ENCODE results near the gene CEP295NL. TPM values are rescaled to one million over a fixed set of nuclear protein-coding genes. Genes with fewer than 3 reads are reported as not detected.
A peak's percentile ranks its signal among the peaks of the same experiment; 100 is the strongest.

Gene CEP295NL
- total RNA-seq, 1 experiment from 2014 or later = 2.0 TPM

GRCh38 chr17:78920528-78920927 lies 17.5 kb upstream of the CEP295NL start:
- intact Hi-C loops (cut with micrococcal nuclease; ENCODE audit: unreplicated experiment) = loop anchor here (5.0 kb wide), 2 partner anchors 42 to 53 kb away; no protein-coding TSS in a partner anchor
- peak in 1 of 2 experiments; percentile 40 for DNase-seq
- POLR2A ChIA-PET = no interaction called here

GRCh38 chr17:78919861-78920450 lies 17.0 kb upstream of the CEP295NL start:
- H3K27me3 Mint-ChIP-seq (ENCODE audit: insufficient read depth, unreplicated experiment) = no peaks in the 10 kb centered on the region
- no TSS peak for BruUV-seq (replicated peaks)
- peaks cover 39% of the 10 kb centered on the region for H3K4me1 Mint-ChIP-seq (ENCODE audit: low read depth, unreplicated experiment)
- peak overlapping the region; percentile 85 for H3K27ac Mint-ChIP-seq (ENCODE audit: unreplicated experiment)
- TF ChIP-seq CTCF (IDR thresholded peaks at IDR 0.05; ENCODE audit: insufficient read depth in 1 of 2, low read depth in 1 of 2, low read length in 1 of 2, severe bottlenecking in 1 of 2, unreplicated experiment in 1 of 2) = no peak
- peaks cover 54% of the 10 kb centered on the region for H3K36me3 Mint-ChIP-seq (ENCODE audit: insufficient read depth, unreplicated experiment)
- Histone ChIP-seq H3K9me3 (no peaks in the 10 kb centered on the region), H3K27me3 (replicated peaks; ENCODE audit: control insufficient read depth, insufficient read depth, low read length) (no peaks in the 10 kb centered on the region), H3K4me1 (peaks cover 38% of the 10 kb centered on the region), H3K4me3 (ENCODE audit: low read depth, low read length) (no peak overlapping the region), H3K36me3 (ENCODE audit: control insufficient read depth, insufficient read depth, low read length) (peaks cover 2% of the 10 kb centered on the region; the same call in 1 of the 2 replicates)
- no peaks in the 10 kb centered on the region for H3K9me3 Mint-ChIP-seq (ENCODE audit: unreplicated experiment)
- intact Hi-C loops (cut with micrococcal nuclease; ENCODE audit: unreplicated experiment) = loop anchor here (5.0 kb wide), 2 partner anchors 42 to 53 kb away; no protein-coding TSS in a partner anchor
- ChIA-PET CTCF (interaction anchor here (0.8 to 1.4 kb wide), 2 partner anchors 21 to 54 kb away, joined by 3 to 9 read pairs; no protein-coding TSS in a partner anchor), POLR2A (no interaction called here)
- no peak for DNase-seq
- no peak overlapping the region for H3K4me3 Mint-ChIP-seq (ENCODE audit: unreplicated experiment)

More at GRCh38 chr17:78920528-78920927, 17.5 kb upstream of the CEP295NL start:
- H3K4me1 Mint-ChIP-seq (ENCODE audit: low read depth, unreplicated experiment) = peaks cover 39% of the 10 kb centered on the region
- no peak for TF ChIP-seq CTCF (IDR thresholded peaks at IDR 0.05; ENCODE audit: insufficient read depth in 1 of 2, low read depth in 1 of 2, low read length in 1 of 2, severe bottlenecking in 1 of 2, unreplicated experiment in 1 of 2)
- Histone ChIP-seq H3K9me3 (no peaks in the 10 kb centered on the region), H3K4me3 (ENCODE audit: low read depth, low read length) (no peak overlapping the region), H3K4me1 (peaks cover 38% of the 10 kb centered on the region), H3K36me3 (ENCODE audit: control insufficient read depth, insufficient read depth, low read length) (peaks cover 2% of the 10 kb centered on the region; the same call in 1 of the 2 replicates), H3K27me3 (replicated peaks; ENCODE audit: control insufficient read depth, insufficient read depth, low read length) (no peaks in the 10 kb centered on the region)
- no peaks in the 10 kb centered on the region for H3K9me3 Mint-ChIP-seq (ENCODE audit: unreplicated experiment)
- H3K27me3 Mint-ChIP-seq (ENCODE audit: insufficient read depth, unreplicated experiment) = no peaks in the 10 kb centered on the region
- H3K36me3 Mint-ChIP-seq (ENCODE audit: insufficient read depth, unreplicated experiment) = peaks cover 48% of the 10 kb centered on the region
- no peak overlapping the region for H3K4me3 Mint-ChIP-seq (ENCODE audit: unreplicated experiment)
- CTCF ChIA-PET = interaction anchor here (0.8 to 1.4 kb wide), 2 partner anchors 20 to 55 kb away, joined by 3 to 9 read pairs; no protein-coding TSS in a partner anchor
- H3K27ac Mint-ChIP-seq (ENCODE audit: unreplicated experiment) = peak overlapping the region; percentile 85
- no TSS peak for BruUV-seq (replicated peaks)

- intact Hi-C loops (cut with micrococcal nuclease; ENCODE audit: unreplicated experiment) = no loop called here
- TF ChIP-seq CTCF (IDR thresholded peaks at IDR 0.05; ENCODE audit: insufficient read depth in 1 of 2, low read depth in 1 of 2, low read length in 1 of 2, severe bottlenecking in 1 of 2, unreplicated experiment in 1 of 2) = no peak
- Histone ChIP-seq H3K9me3 (no peaks in the 10 kb centered on the region), H3K27me3 (replicated peaks; ENCODE audit: control insufficient read depth, insufficient read depth, low read length) (no peaks in the 10 kb centered on the region), H3K4me3 (ENCODE audit: low read depth, low read length) (no peak overlapping the region), H3K36me3 (ENCODE audit: control insufficient read depth, insufficient read depth, low read length) (peaks cover 2% of the 10 kb centered on the region; the same call in 1 of the 2 replicates), H3K4me1 (peaks cover 38% of the 10 kb centered on the region)
- Mint-ChIP-seq H3K27ac (ENCODE audit: unreplicated experiment) (no peak overlapping the region), H3K9me3 (ENCODE audit: unreplicated experiment) (no peaks in the 10 kb centered on the region), H3K4me3 (ENCODE audit: unreplicated experiment) (no peak overlapping the region), H3K36me3 (ENCODE audit: insufficient read depth, unreplicated experiment) (peaks cover 55% of the 10 kb centered on the region), H3K4me1 (ENCODE audit: low read depth, unreplicated experiment) (peaks cover 39% of the 10 kb centered on the region), H3K27me3 (ENCODE audit: insufficient read depth, unreplicated experiment) (no peaks in the 10 kb centered on the region)
- ChIA-PET CTCF (no interaction called here), POLR2A (interaction anchor here (0.7 kb wide), 1 partner anchor 11 kb away, joined by 7 read pairs; no protein-coding TSS in a partner anchor)
- DNase-seq = no peak
- no TSS peak for BruUV-seq (replicated peaks)
These were observed 16.0 kb upstream of the CEP295NL start for GRCh38 chr17:78918979-78919378.
